K562 (cell line): Measurements from ENCODE around the gene DYRK1B. TPM values are rescaled to one million over a fixed set of nuclear protein-coding genes. Genes with fewer than 3 reads are reported as not detected.

Experiments used
- ADNP ChIP-seq: fragments of 200-800 bp; sonication (Bioruptor generic); IDR thresholded peaks from 2 replicates; pipeline ENCODE4 v1.6.1; 2016; ENCODE audit warnings: missing genetic modification characterization, missing compliant biosample characterization
- BRCA1 ChIP-seq, 2 experiments: fragments of 450-650 bp in 1 of 2; sonication (generic) in 1 of 2; formaldehyde crosslinking in 1 of 2; IDR thresholded peaks; 2 replicates each; pipeline versions ENCODE4 v1.5.0 to v1.6.1; 2017 to 2020; ENCODE audit warnings: mild to moderate bottlenecking in 1 of 2, missing genetic modification reagents in 1 of 2
- CBFA2T3 ChIP-seq: fragments of 450-650 bp; IDR thresholded peaks from 2 replicates; pipeline ENCODE4 v1.6.1; 2017
- ETS1 ChIP-seq: conservative IDR thresholded peaks from 2 replicates; pipeline ENCODE4 v1.6.1; 2011; ENCODE audit warnings: low read depth, mild to moderate bottlenecking, low read length; ENCODE audit not compliant: control insufficient read depth
- FOXA3 ChIP-seq, 2 experiments: fragments of 450-650 bp in 1 of 2; sonication (generic) in 1 of 2; formaldehyde crosslinking; IDR thresholded peaks in 1 of 2; conservative IDR thresholded peaks in 1 of 2; 2 replicates each; pipeline versions ENCODE4 v1.4.0 to v1.8.0; 2020 to 2022; ENCODE audit warnings: mild to moderate bottlenecking in 2 of 2, missing genetic modification reagents in 1 of 2
- HDAC6 ChIP-seq: IDR thresholded peaks from 2 replicates; pipeline ENCODE4 v1.6.1; 2012; ENCODE audit warnings: low read depth, mild to moderate bottlenecking, control low read depth, inconsistent platforms, low read length, moderate library complexity
- KDM1A ChIP-seq, 2 experiments: fragments of 450-650 bp; IDR thresholded peaks; 2 replicates each; pipeline ENCODE4 v1.6.1; 2016; ENCODE audit warnings: mild to moderate bottlenecking in 2 of 2
- KLF16 ChIP-seq: IDR thresholded peaks from 2 replicates; pipeline ENCODE4 v1.6.1; 2016; ENCODE audit warnings: antibody characterized with exemption
- SMARCA4 ChIP-seq: fragments of 450-650 bp; IDR thresholded peaks from 2 replicates; pipeline ENCODE4 v1.6.1; 2016
- SMC3 ChIP-seq: conservative IDR thresholded peaks from 2 replicates; pipeline ENCODE4 v1.6.1; 2011; ENCODE audit warnings: low read depth, low read length, improper control_type of control experiment; ENCODE audit not compliant: insufficient read depth
- SNIP1 ChIP-seq: fragments of 450-650 bp; IDR thresholded peaks from 2 replicates; pipeline ENCODE4 v1.7.1; 2017; ENCODE audit warnings: low read depth, mild to moderate bottlenecking
- SP2 ChIP-seq: IDR thresholded peaks from 2 replicates; pipeline ENCODE4 v1.6.1; 2011; ENCODE audit warnings: mild to moderate bottlenecking, low read depth, low read length, moderate library complexity; ENCODE audit not compliant: poor library complexity, severe bottlenecking; ENCODE audit errors: extremely low read depth
- SPI1 ChIP-seq: IDR thresholded peaks from 2 replicates; pipeline ENCODE4 v1.6.1; 2011; ENCODE audit warnings: low read depth, low read length, control low read depth, borderline replicate concordance
- ZBTB1 ChIP-seq: sonication (generic); formaldehyde crosslinking; IDR thresholded peaks from 2 replicates; pipeline ENCODE4 v1.8.1; 2023; ENCODE audit warnings: missing genetic modification reagents, low read depth, mild to moderate bottlenecking, borderline replicate concordance
- ZNF3 ChIP-seq: fragments of 250-450 bp; sonication (Bioruptor Pico); IDR thresholded peaks from 2 replicates; pipeline ENCODE4 v1.5.0; 2021; ENCODE audit warnings: mild to moderate bottlenecking, moderate library complexity
- ZNF551 ChIP-seq: fragments of 250-450 bp; sonication (Bioruptor Pico); IDR thresholded peaks from 2 replicates; pipeline ENCODE4 v1.5.0; 2021; ENCODE audit warnings: mild to moderate bottlenecking, moderate library complexity
- ZNF717 ChIP-seq: fragments of 250-450 bp; sonication (Bioruptor Pico); IDR thresholded peaks from 2 replicates; pipeline ENCODE4 v1.5.0; 2021
- ZSCAN32 ChIP-seq: fragments of 450-650 bp; formaldehyde crosslinking; IDR thresholded peaks from 2 replicates; pipeline ENCODE4 v1.4.0; 2020; ENCODE audit warnings: mild to moderate bottlenecking, moderate library complexity
- polyA plus RNA-seq, 8 experiments: library from polyadenylated mRNA; depleted of rRNA in 4 of 8; stranded (reverse) in 5 of 8; unstranded in 3 of 8; fragments of >200 nt; fragmentation: Nextera tagmentation in 2 of 8; fragmentation: Illumina TruSeq in 1 of 8; extraction: Ambion mirVana in 2 of 8; extraction: Trizol in 1 of 8; gene quantifications; 2 replicates each; pipeline versions ENCODE4 v1.2.1 to v1.2.3, GENCODE V29; 2011 to 2014; ENCODE audit warnings: inconsistent platforms in 1 of 8, missing spikeins in 1 of 8
- total RNA-seq, 7 experiments: library from RNA; depleted of rRNA in 6 of 7; stranded (reverse); fragments of >200 nt in 6 of 7; fragmentation: Illumina TruSeq in 2 of 7; extraction: Trizol in 2 of 7; gene quantifications; 2 replicates each; pipeline versions ENCODE4 v1.2.1 to v1.2.3, GENCODE V29; 2011 to 2021; ENCODE audit warnings: low replicate concordance in 1 of 7
- TF ChIP-seq, protein P1 (sequence below): fragments of 250-450 bp; sonication (Bioruptor Pico); IDR thresholded peaks from 2 replicates; pipeline ENCODE4 v1.8.0; 2021; ENCODE audit warnings: mild to moderate bottlenecking, moderate library complexity
- TF ChIP-seq, protein P2 (sequence below): fragments of 200-800 bp; sonication (Bioruptor generic); IDR thresholded peaks from 2 replicates; pipeline ENCODE4 v1.6.1; 2016; ENCODE audit warnings: missing genetic modification characterization, missing compliant biosample characterization
- TF ChIP-seq, protein P3 (sequence below): sonication (generic); formaldehyde crosslinking; IDR thresholded peaks from 2 replicates; pipeline ENCODE4 v1.8.1; 2023; ENCODE audit warnings: mild to moderate bottlenecking, missing genetic modification reagents

The DYRK1B gene
- total and polyA plus RNA-seq, 9 of the 15 experiments (the other 6 are each of a cell fraction or from before 2014, with no cell fraction given) = 0.91 to 5.2 (median 1.5) TPM; not detected in 2

DNA sequence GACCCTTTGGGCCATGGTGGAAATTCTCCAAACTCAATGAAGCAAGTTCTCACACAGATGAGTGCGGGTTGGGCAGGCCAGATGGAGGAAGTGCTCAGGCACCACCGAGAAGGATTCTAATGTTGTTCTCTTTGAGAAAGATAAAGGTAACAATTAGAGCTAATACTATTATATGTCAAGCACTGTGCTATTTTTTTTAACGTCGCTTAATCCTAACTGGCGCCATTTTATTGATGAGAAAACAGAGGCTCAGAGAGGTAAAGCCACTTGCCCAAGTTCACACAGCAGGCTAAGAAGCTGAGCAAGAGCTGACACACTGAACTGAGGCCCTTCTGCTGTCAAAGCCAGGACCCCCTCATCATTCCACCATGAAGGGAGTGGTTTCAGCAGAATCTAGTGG, 11.2 kb upstream of the DYRK1B start (continued):
- TF ChIP-seq, protein P1, sequence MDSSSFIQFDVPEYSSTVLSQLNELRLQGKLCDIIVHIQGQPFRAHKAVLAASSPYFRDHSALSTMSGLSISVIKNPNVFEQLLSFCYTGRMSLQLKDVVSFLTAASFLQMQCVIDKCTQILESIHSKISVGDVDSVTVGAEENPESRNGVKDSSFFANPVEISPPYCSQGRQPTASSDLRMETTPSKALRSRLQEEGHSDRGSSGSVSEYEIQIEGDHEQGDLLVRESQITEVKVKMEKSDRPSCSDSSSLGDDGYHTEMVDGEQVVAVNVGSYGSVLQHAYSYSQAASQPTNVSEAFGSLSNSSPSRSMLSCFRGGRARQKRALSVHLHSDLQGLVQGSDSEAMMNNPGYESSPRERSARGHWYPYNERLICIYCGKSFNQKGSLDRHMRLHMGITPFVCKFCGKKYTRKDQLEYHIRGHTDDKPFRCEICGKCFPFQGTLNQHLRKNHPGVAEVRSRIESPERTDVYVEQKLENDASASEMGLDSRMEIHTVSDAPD = no peak
- TF ChIP-seq, protein P2, sequence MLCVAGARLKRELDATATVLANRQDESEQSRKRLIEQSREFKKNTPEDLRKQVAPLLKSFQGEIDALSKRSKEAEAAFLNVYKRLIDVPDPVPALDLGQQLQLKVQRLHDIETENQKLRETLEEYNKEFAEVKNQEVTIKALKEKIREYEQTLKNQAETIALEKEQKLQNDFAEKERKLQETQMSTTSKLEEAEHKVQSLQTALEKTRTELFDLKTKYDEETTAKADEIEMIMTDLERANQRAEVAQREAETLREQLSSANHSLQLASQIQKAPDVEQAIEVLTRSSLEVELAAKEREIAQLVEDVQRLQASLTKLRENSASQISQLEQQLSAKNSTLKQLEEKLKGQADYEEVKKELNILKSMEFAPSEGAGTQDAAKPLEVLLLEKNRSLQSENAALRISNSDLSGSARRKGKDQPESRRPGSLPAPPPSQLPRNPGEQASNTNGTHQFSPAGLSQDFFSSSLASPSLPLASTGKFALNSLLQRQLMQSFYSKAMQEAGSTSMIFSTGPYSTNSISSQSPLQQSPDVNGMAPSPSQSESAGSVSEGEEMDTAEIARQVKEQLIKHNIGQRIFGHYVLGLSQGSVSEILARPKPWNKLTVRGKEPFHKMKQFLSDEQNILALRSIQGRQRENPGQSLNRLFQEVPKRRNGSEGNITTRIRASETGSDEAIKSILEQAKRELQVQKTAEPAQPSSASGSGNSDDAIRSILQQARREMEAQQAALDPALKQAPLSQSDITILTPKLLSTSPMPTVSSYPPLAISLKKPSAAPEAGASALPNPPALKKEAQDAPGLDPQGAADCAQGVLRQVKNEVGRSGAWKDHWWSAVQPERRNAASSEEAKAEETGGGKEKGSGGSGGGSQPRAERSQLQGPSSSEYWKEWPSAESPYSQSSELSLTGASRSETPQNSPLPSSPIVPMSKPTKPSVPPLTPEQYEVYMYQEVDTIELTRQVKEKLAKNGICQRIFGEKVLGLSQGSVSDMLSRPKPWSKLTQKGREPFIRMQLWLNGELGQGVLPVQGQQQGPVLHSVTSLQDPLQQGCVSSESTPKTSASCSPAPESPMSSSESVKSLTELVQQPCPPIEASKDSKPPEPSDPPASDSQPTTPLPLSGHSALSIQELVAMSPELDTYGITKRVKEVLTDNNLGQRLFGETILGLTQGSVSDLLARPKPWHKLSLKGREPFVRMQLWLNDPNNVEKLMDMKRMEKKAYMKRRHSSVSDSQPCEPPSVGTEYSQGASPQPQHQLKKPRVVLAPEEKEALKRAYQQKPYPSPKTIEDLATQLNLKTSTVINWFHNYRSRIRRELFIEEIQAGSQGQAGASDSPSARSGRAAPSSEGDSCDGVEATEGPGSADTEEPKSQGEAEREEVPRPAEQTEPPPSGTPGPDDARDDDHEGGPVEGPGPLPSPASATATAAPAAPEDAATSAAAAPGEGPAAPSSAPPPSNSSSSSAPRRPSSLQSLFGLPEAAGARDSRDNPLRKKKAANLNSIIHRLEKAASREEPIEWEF (CRISPR knock-in tag) = no peak
- TF ChIP-seq SMARCA4 (no peak), ZSCAN32 (CRISPR knock-in tag) (no peak), HDAC6 (no peak), SNIP1 (no peak), CBFA2T3 (no peak), SMC3 (no peak), ETS1 (no peak), SPI1 (peak; percentile 54; the same call in 1 of the 2 replicates), ZNF551 (CRISPR knock-in tag) (no peak), ADNP (tag) (0 out of 2 replicates have a peak, but pooled peaks have one; percentile 53), KLF16 (no peak), BRCA1 (IDR thresholded peaks at IDR 0.05) (no peak), BRCA1 (CRISPR knock-in tag; IDR thresholded peaks at IDR 0.05) (no peak), ZBTB1 (CRISPR knock-in tag) (no peak), ZNF3 (CRISPR knock-in tag) (no peak), SP2 (no peak), ZNF717 (CRISPR knock-in tag) (no peak), KDM1A (IDR thresholded peaks at IDR 0.05) (peak; percentile 50 to 69; a peak in 3 of 4 replicates), FOXA3 (CRISPR knock-in tag; conservative IDR thresholded peaks at IDR 0.05 in 1 of 2, IDR thresholded peaks at IDR 0.05 in 1 of 2) (no peak)
- TF ChIP-seq, protein P3, sequence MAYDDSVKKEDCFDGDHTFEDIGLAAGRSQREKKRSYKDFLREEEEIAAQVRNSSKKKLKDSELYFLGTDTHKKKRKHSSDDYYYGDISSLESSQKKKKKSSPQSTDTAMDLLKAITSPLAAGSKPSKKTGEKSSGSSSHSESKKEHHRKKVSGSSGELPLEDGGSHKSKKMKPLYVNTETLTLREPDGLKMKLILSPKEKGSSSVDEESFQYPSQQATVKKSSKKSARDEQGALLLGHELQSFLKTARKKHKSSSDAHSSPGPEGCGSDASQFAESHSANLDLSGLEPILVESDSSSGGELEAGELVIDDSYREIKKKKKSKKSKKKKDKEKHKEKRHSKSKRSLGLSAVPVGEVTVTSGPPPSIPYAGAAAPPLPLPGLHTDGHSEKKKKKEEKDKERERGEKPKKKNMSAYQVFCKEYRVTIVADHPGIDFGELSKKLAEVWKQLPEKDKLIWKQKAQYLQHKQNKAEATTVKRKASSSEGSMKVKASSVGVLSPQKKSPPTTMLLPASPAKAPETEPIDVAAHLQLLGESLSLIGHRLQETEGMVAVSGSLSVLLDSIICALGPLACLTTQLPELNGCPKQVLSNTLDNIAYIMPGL (CRISPR knock-in tag) = no peak
